Measurements from ENCODE around the gene PCDHA11. TPM values are rescaled to one million over a fixed set of nuclear protein-coding genes. Genes with fewer than 3 reads are reported as not detected.
"Not testable (repeated sequence)": the region's sequence is repeated elsewhere in the genome, so short reads cannot be mapped to it uniquely, and the experiment has no call there.

The PCDHA11 gene
- total and polyA plus RNA-seq, 2 experiments from 2014 or later: 11.6 to 26.5 TPM

GRCh38 chr5:140848139-140849102 is 20.3 kb upstream of the PCDHA11 start, which contains the start of gene PCDHA9:
TSS of gene PCDHA9 (plus strand) at chr5:140848382. CDS start at chr5:140848496, 114 bp downstream.
- not testable (repeated sequence) for H4K20me1 ChIP-seq (replicated peaks; ENCODE audit: insufficient read depth); H3K4me1 Mint-ChIP-seq; H3K4me1 ChIP-seq (ENCODE audit: insufficient read depth); H3K9me2 ChIP-seq (ENCODE audit: insufficient read depth); H3K79me2 ChIP-seq (replicated peaks; ENCODE audit: insufficient read depth); H3K36me3 ChIP-seq (ENCODE audit: insufficient read depth); DNase-seq (ENCODE audit: low spot score); H3K27me3 ChIP-seq (ENCODE audit: insufficient read depth); H3F3A ChIP-seq (replicated peaks; ENCODE audit: low read depth); H3K36me3 Mint-ChIP-seq (ENCODE audit: low read depth); H3K9me3 Mint-ChIP-seq; H3K27me3 Mint-ChIP-seq (ENCODE audit: insufficient read depth, low read depth, poor library complexity); H3K27ac ChIP-seq (ENCODE audit: low read depth); H3K27ac Mint-ChIP-seq
- peak within 1 kb of the TSS; percentile 82 for H3K4me3 Mint-ChIP-seq
- Histone ChIP-seq H3K4me3 (peak within 1 kb of the TSS; percentile 70), H3K4me2 (peak within 1 kb of the TSS; percentile 82), H2AFZ (peak within 1 kb of the TSS; percentile 96)
- peak; percentile 97 for ATAC-seq
- peak; percentile 43 to 50; a peak in 3 of 4 replicates for TF ChIP-seq CTCF (conservative IDR thresholded peaks at IDR 0.05; ENCODE audit: low read depth in 2 of 2)

- not testable (repeated sequence) for H3K4me2 ChIP-seq; H3K27me3 ChIP-seq (ENCODE audit: insufficient read depth); H3K27me3 Mint-ChIP-seq (ENCODE audit: insufficient read depth, low read depth, poor library complexity); H3K27ac Mint-ChIP-seq; H3K36me3 Mint-ChIP-seq (ENCODE audit: low read depth); H3K4me1 ChIP-seq (ENCODE audit: insufficient read depth); DNase-seq (ENCODE audit: low spot score); H3K36me3 ChIP-seq (ENCODE audit: insufficient read depth); H4K20me1 ChIP-seq (replicated peaks; ENCODE audit: insufficient read depth); H3F3A ChIP-seq (replicated peaks; ENCODE audit: low read depth); H3K4me3 Mint-ChIP-seq; H2AFZ ChIP-seq; H3K9me2 ChIP-seq (ENCODE audit: insufficient read depth); H3K4me3 ChIP-seq; H3K27ac ChIP-seq (ENCODE audit: low read depth); ATAC-seq; H3K4me1 Mint-ChIP-seq; H3K79me2 ChIP-seq (replicated peaks; ENCODE audit: insufficient read depth); H3K9me3 Mint-ChIP-seq
These were observed 18.7 kb upstream of the PCDHA11 start for GRCh38 chr5:140849831-140850634.

- Mint-ChIP-seq H3K27me3 (ENCODE audit: insufficient read depth, low read depth, poor library complexity) (peaks cover 5% of the 10 kb centered on the region), H3K4me3 (peak within 1 kb of the TSS; percentile 92), H3K4me1 (peaks cover 7% of the 10 kb centered on the region; the same call in 2 of the 3 replicates), H3K9me3 (peaks cover 26% of the 10 kb centered on the region), H3K36me3 (ENCODE audit: low read depth) (peaks cover 37% of the 10 kb centered on the region), H3K27ac (peak within 1 kb of the TSS; percentile 96)
- TF ChIP-seq CTCF (conservative IDR thresholded peaks at IDR 0.05; ENCODE audit: low read depth in 2 of 2) (peak; percentile 77 to 85), JUNB (IDR thresholded peaks at IDR 0.05; ENCODE audit: unreplicated experiment) (no peak), POLR2AphosphoS5 (IDR thresholded peaks at IDR 0.05; ENCODE audit: low read depth) (peak; percentile 60)
- Histone ChIP-seq H3K79me2 (replicated peaks; ENCODE audit: insufficient read depth) (peaks cover 15% of the 10 kb centered on the region), H3K9me2 (ENCODE audit: insufficient read depth) (no peaks in the 10 kb centered on the region), H2AFZ (0 out of 2 replicates have a peak within 1 kb of the TSS, but pooled peaks have one; percentile 1), H3K27me3 (ENCODE audit: insufficient read depth) (no peaks in the 10 kb centered on the region), H3K27ac (ENCODE audit: low read depth) (no peak within 1 kb of the TSS), H4K20me1 (replicated peaks; ENCODE audit: insufficient read depth) (no peaks in the 10 kb centered on the region), H3K4me1 (ENCODE audit: insufficient read depth) (no peaks in the 10 kb centered on the region; the same call in 1 of the 2 replicates), H3F3A (replicated peaks; ENCODE audit: low read depth) (no peaks in the 10 kb centered on the region), H3K4me3 (peak within 1 kb of the TSS; percentile 57), H3K4me2 (peak within 1 kb of the TSS; percentile 71), H3K36me3 (ENCODE audit: insufficient read depth) (no peaks in the 10 kb centered on the region)
- ATAC-seq: peak; percentile 83
- peak; percentile 90 for DNase-seq (ENCODE audit: low spot score)
These were observed 12.7 kb upstream of the PCDHA11 start, which contains the start of gene PCDHA10 for GRCh38 chr5:140855772-140856674. TSS of gene PCDHA10 (plus strand) at chr5:140855897. CDS start at chr5:140856049, 152 bp downstream.

Measured in GM23338 (cell line).